NB4 (cell line): ENCODE measurements around the gene ITCH.

ENCODE experiments used
- CTCF ChIP-seq: IDR thresholded peaks from one replicate; pipeline ENCODE4 v1.5.1; 2012; ENCODE audit warnings: low read depth, low read length
- POLR2A ChIP-seq: IDR thresholded peaks from 2 replicates; pipeline ENCODE4 v1.6.1; 2011; ENCODE audit warnings: mild to moderate bottlenecking; ENCODE audit not compliant: insufficient read length; ENCODE audit errors: extremely low read depth
- TF ChIP-seq, protein P1 (sequence below): IDR thresholded peaks from 2 replicates; pipeline ENCODE4 v1.6.1; 2011; ENCODE audit warnings: low read depth, low read length

DNA sequence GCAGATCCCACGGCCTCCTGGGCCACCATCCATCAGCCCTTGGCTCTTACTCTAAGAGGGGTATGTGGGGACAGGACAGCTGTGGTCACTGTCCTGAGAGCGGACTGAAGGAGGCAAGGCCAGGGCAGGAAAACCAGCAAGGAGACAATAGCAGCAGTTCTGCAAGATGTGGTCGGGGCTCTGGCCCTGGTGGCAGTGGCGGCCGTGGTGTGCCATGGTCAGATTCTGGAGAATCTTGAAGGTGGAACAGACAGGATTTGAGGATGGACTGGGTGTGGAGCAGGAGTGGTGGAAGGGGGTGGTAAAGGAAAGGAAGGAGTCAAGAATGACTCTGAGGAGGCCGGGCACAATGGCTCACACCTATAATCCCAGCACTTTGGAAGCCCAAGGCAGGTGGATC lies 189.5 kb downstream of the ITCH start:
- TF ChIP-seq CTCF (no peak), POLR2A (no peak)
- TF ChIP-seq, protein P1, sequence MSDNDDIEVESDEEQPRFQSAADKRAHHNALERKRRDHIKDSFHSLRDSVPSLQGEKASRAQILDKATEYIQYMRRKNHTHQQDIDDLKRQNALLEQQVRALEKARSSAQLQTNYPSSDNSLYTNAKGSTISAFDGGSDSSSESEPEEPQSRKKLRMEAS = no peak
